Upper lobe of left lung (tissue), 4 donors: ENCODE results near the gene RBBP8NL.

Source experiments
- CTCF ChIP-seq, 6 experiments: fragments of 450-650 bp in 4 of 6; fragments of 200-600 bp in 2 of 6; sonication (generic) in 2 of 6; IDR thresholded peaks; one replicate each; pipeline ENCODE4 v1.5.1; 2016 to 2019; ENCODE audit warnings: antibody characterized with exemption in 6 of 6
- POLR2A ChIP-seq, 4 donors: fragments of 450-650 bp; IDR thresholded peaks; one replicate each; pipeline ENCODE4 v1.5.1; 2016 to 2017; ENCODE audit warnings: antibody characterized with exemption in 4 of 4, mild to moderate bottlenecking in 2 of 4

GRCh38 chr20:62381842-62382241 lies 45.5 kb downstream of the RBBP8NL start:
- no peak for TF ChIP-seq CTCF (IDR thresholded peaks at IDR 0.05)
- TF ChIP-seq POLR2A (IDR thresholded peaks at IDR 0.05): no peak
